ENCODE results near the gene ADGRV1.
"Not testable (repeated sequence)": the region's sequence is repeated elsewhere in the genome, so short reads cannot be mapped to it uniquely, and the experiment has no call there.

ADGRV1 gene

DNA sequence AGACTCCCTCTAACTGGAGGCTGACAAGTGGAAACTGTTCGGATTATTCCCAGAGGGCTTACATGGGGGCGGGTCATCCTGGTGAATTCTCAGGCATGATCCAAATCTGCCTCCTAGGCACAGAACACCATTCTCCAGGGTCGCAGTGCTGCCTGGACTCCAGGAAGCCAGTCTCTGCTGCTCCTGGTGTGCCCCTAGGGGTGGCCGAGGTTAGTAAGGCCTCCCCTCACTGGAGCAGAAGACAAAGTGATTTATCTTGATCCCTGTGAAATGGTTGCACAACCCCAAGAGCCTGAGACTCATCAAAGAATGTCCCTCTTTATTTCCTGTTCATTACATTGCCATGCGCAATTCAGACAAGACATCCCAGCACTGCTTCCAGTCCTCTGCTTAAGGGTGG, 17.1 kb downstream of the ADGRV1 start:
- FAIRE-seq (no peak), DNase-seq (ENCODE audit: insufficient read length) (no peak)
- TF ChIP-seq POLR2A (IDR thresholded peaks at IDR 0.05; ENCODE audit: low read depth, low read length) (no peak), TAF1 (IDR thresholded peaks at IDR 0.05; ENCODE audit: borderline replicate concordance, low read depth, low read length) (no peak), POLR2AphosphoS5 (IDR thresholded peaks at IDR 0.05; ENCODE audit: low read depth, low read length) (no peak)

DNA sequence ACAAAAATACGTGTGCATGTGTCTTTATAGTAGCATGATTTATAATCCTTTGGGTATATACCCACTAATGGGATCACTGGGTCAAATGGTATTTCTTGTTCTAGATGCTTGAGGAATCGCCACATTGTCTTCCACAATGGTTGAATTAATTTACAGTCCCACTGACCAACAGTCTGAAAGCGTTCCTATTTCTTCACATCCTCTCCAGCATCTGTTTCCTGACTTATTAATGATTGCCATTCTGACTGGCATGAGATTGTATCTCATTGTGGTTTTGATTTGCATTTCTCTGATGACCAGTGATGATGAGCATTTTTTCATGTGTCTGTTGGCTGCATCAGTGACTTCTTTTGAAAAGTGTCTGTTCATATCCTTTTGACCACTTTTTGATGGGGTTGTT, 18.0 kb downstream of the ADGRV1 start:
- not testable (repeated sequence) for DNase-seq (ENCODE audit: insufficient read length); FAIRE-seq

DNA sequence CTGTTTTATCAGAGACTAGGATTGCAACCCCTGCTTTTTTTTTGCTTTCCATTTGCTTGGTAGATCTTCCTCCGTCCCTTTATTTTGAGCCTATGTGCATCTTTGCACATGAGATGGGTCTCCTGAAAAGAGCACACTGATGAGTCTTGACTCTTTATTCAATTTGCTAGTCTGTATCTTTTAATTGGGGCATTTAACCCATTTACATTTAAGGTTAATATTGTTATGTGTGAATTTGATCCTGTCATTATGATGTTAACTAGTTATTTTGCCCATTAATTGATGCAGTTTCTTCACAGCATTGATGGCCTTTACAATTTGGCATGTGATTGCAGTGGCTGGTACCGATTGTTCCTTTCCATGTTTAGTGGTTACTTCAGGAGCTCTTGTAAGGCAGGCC, 21.3 kb downstream of the ADGRV1 start:
- FAIRE-seq; DNase-seq (ENCODE audit: insufficient read length): not testable (repeated sequence)

DNA sequence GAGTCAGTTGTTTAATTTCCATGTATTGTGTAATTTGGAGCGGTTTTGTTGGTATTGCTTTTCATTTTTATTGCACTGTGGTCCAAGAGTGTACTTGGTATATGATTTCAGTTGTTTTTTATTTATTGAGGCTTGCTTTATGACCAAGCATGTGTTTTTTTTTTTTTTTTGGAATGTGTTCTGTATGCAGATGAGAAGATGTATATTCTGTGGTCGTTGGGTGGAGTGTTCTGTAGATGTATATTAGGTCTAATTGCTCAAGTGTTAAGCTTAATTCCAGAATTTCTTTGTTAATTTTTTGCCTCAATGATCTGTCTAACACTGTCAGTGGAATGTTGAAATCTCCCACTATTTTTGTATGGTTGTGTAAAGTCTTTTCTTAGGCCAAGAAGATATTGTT, 23.4 kb downstream of the ADGRV1 start:
- no peak for TF ChIP-seq TAF1 (IDR thresholded peaks at IDR 0.05; ENCODE audit: borderline replicate concordance, low read depth, low read length)
- no peak for TF ChIP-seq POLR2A (IDR thresholded peaks at IDR 0.05; ENCODE audit: low read depth, low read length)
- no peak for TF ChIP-seq POLR2AphosphoS5 (IDR thresholded peaks at IDR 0.05; ENCODE audit: low read depth, low read length)
- no peak for FAIRE-seq
- no peak for DNase-seq (ENCODE audit: insufficient read length)

DNA sequence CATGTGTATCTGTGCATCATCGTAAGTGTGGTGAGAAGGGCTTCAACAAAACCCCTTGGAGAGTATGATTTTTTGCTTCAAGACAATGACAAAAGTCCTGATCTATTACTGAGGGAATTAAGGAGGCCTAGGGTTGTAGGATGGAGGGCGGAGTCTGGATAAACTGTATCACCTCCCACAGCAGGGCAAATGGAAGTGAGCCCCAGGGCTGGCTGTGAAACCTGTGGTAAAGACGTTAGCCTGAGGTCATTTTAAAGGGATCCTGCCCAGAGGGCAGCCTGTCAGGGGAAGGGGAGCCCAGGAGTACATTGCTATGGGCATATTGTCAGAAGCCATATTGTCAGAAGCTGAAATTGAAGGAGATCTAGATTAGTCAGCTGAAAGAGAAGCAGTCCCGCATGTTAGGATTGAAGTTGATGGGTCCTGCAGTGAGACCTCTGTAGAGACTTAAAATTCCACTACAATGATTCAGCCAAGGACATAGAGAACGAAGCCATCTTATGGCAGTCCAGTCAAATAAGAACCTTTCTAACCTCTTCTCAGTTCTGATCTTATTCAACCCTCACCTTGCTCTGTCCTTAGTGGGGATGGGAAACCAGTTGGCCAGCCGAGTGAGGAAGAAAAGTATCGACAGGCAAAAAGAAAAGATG, 26.9 kb downstream of the ADGRV1 start:
- peak; percentile 5 for FAIRE-seq
- TF ChIP-seq TAF1 (IDR thresholded peaks at IDR 0.05; ENCODE audit: borderline replicate concordance, low read depth, low read length) = no peak
- TF ChIP-seq POLR2AphosphoS5 (IDR thresholded peaks at IDR 0.05; ENCODE audit: low read depth, low read length) = no peak
- TF ChIP-seq POLR2A (IDR thresholded peaks at IDR 0.05; ENCODE audit: low read depth, low read length) = no peak
- DNase-seq (ENCODE audit: insufficient read length) = no peak

DNA sequence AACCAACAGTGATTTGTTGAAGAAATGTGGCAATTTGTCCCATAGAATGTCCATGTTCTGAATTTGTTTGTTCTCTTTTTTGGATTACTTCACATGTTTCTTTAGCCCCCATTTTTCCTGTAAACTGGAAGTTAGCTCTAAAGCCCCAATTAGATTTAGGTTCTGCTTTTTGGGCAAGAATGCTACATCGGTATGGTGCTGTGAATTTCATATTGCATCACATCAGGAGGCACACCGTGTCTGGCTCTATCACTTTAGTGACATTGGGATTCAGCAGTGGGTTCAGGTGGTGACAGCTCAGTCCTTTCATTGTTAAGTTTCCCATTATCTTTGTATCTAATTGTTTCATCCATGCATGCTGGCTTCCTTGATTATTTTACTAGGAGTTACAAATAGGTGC, 27.9 kb downstream of the ADGRV1 start:
- FAIRE-seq (peak; percentile 40), DNase-seq (ENCODE audit: insufficient read length) (no peak)
- TF ChIP-seq TAF1 (IDR thresholded peaks at IDR 0.05; ENCODE audit: borderline replicate concordance, low read depth, low read length) (no peak), POLR2A (IDR thresholded peaks at IDR 0.05; ENCODE audit: low read depth, low read length) (no peak), POLR2AphosphoS5 (IDR thresholded peaks at IDR 0.05; ENCODE audit: low read depth, low read length) (no peak)

DNA sequence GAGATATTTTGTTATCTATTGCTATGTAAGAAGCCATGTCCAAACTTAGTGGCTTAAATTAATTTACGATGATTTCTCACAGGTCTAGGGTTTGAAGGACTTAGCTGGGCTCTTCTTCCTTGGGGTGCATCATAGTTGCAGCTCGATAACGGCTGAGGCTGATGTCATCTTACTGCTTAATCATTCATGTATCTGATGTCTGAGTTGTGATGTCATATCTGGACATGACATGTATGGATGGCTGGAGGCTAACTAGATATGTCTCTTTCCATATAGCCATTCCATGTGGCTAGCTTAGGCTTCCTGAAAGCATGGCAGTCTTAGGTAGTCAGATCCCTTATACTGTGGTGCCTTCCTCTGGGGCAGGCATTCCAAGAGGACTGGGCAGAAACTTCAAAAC, 31.6 kb downstream of the ADGRV1 start:
- no peak for TF ChIP-seq TAF1 (IDR thresholded peaks at IDR 0.05; ENCODE audit: borderline replicate concordance, low read depth, low read length)
- no peak for TF ChIP-seq POLR2AphosphoS5 (IDR thresholded peaks at IDR 0.05; ENCODE audit: low read depth, low read length)
- no peak for TF ChIP-seq POLR2A (IDR thresholded peaks at IDR 0.05; ENCODE audit: low read depth, low read length)
- DNase-seq (ENCODE audit: insufficient read length) = no peak
- FAIRE-seq = no peak

DNA sequence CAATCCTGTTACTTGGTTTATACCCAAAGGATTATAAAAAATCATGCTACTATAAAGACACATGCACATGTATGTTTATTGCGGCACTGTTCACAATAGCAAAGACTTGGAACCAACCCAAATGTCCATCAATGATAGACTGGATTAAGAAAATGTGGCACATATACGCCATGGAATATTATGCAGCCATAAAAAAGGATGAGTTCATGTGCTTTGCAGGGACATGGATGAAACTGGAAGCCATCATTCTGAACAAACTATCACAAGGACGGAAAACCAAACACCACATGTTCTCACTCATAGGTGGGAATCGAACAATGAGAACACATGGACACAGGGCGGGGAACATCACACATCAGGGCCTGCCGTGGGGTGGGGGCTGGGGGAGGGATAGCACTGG, 34.5 kb downstream of the ADGRV1 start:
- FAIRE-seq = not testable (repeated sequence)

DNA sequence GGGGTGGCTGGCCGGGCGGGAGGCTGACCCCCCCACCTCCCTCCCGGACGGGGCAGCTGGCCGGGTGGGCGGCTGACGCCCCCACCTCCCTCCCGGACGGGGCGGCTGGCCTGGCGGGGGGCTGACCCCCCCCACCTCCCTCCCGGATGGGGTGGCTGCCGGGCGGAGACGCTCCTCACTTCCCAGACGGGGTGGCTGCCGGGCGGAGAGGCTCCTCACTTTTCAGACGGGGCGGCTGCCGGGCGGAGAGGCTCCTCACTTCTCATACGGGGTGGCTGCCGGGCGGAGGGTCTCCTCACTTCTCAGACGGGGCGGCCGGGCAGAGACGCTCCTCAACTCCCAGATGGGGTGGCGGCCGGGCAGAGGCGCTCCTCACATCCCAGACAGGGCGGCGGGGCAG, 37.2 kb downstream of the ADGRV1 start:
- DNase-seq (ENCODE audit: insufficient read length); FAIRE-seq: not testable (repeated sequence)

More for the DNA sequence above, 34.5 kb downstream of the ADGRV1 start:
- DNase-seq (ENCODE audit: insufficient read length) = not testable (repeated sequence)

DNA sequence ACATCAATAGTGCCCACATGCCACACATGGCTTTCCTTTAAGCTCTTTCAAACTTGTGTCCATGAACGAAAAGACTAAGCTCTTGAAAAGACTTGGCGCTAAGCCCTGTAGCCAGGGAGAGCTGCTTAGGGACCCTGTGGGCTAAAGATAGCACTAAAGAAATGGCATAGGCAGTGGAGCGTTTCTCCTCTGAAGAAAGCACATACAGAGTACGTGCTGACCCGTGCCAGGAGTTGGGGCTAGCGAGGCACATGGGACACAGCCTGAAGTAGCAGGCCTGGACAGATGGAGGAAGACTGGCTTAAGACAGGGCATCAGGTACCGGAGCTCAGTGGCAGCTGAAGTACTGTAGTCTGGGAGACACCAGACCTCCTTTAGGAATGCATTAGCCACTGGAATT, 39.7 kb downstream of the ADGRV1 start:
- TF ChIP-seq TAF1 (IDR thresholded peaks at IDR 0.05; ENCODE audit: borderline replicate concordance, low read depth, low read length) = no peak
- no peak for TF ChIP-seq POLR2A (IDR thresholded peaks at IDR 0.05; ENCODE audit: low read depth, low read length)
- no peak for TF ChIP-seq POLR2AphosphoS5 (IDR thresholded peaks at IDR 0.05; ENCODE audit: low read depth, low read length)
- no peak for FAIRE-seq

DNA sequence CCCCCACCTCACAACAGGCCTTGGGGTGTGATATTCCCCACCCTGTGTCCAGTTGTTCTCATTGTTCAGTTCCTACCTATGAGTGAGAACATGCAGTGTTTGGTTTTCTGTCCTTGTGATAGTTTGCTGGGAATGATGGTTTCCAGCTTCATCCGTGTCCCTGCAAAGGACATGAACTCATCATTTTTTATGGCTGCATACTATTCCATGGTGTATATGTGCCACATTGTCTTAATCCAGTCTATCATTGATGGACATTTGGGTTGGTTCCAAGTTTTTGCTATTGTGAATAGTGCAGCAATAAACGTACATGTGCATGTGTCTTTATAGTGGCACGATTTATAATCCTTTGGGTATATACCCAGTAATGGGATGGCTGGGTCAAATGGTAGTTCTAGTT, 41.7 kb downstream of the ADGRV1 start:
- FAIRE-seq; DNase-seq (ENCODE audit: insufficient read length): not testable (repeated sequence)

More for the DNA sequence above, 39.7 kb downstream of the ADGRV1 start:
- no peak for DNase-seq (ENCODE audit: insufficient read length)

DNA sequence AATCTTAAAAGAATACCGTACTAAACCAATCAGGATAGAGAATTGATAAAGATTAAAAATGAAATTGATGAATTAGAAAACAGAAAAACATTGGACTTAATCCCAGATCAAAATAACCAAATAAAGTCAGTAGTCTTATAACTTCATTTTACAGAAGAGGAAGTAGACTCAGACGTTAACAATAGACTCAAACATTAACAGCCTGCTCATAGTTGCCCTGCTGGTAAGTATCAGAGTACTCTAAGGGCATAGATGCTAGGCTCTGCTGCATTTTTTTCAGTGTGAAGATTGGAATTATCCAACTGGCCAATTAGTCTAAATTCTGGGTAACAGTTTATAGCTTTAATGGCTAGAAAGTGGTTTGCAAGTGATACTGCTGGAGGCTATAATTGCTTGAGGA, 42.9 kb downstream of the ADGRV1 start:
- TF ChIP-seq TAF1 (IDR thresholded peaks at IDR 0.05; ENCODE audit: borderline replicate concordance, low read depth, low read length) (no peak), POLR2A (IDR thresholded peaks at IDR 0.05; ENCODE audit: low read depth, low read length) (no peak), POLR2AphosphoS5 (IDR thresholded peaks at IDR 0.05; ENCODE audit: low read depth, low read length) (no peak)
- no peak for DNase-seq (ENCODE audit: insufficient read length)

DNA sequence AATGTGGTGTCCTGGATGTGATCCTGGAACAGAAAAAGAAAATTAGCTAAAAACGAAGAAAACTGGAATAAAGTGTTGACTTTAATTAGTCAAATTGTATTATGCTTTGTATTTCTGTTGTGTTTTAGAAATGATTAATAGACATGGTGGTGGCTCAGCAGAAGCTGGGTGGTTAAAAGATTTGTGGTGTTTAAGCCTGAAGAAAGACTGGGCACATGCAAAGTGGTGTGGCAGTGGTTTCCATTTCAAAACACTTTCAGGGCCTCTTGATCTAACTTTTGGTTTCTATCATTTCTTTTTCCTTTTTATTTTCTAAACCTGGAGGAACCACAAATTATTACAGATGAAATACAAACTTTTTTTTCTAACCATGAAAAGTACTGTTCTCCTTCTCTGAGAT, 44.1 kb downstream of the ADGRV1 start:
- DNase-seq (ENCODE audit: insufficient read length) (no peak), FAIRE-seq (no peak)
- no peak for TF ChIP-seq POLR2A (IDR thresholded peaks at IDR 0.05; ENCODE audit: low read depth, low read length)
- no peak for TF ChIP-seq POLR2AphosphoS5 (IDR thresholded peaks at IDR 0.05; ENCODE audit: low read depth, low read length)
- TF ChIP-seq TAF1 (IDR thresholded peaks at IDR 0.05; ENCODE audit: borderline replicate concordance, low read depth, low read length) = no peak

More for the DNA sequence above, 42.9 kb downstream of the ADGRV1 start:
- no peak for FAIRE-seq

DNA sequence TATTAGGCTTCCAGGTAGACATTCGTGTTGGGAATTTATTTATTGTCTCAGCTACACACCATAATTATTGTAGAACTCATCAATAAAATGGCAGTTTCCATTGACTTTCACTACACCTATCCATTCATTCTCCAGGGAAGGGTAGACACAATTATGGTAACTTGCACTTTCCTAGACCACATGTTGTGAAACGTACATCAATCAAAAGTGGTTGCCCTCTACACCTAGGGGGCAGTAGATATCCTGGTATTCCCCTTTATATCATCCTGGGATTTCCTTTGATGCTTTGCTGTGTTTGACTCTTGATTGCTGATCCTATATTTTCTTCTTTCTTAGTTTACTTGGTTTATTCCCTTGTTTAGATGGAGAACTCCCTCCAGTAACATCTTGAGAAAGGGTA, 47.9 kb downstream of the ADGRV1 start:
- TF ChIP-seq POLR2AphosphoS5 (IDR thresholded peaks at IDR 0.05; ENCODE audit: low read depth, low read length) = no peak
- no peak for TF ChIP-seq POLR2A (IDR thresholded peaks at IDR 0.05; ENCODE audit: low read depth, low read length)
- TF ChIP-seq TAF1 (IDR thresholded peaks at IDR 0.05; ENCODE audit: borderline replicate concordance, low read depth, low read length) = no peak
- FAIRE-seq (no peak), DNase-seq (ENCODE audit: insufficient read length) (no peak)
